Amniotic stem cell (primary cell): Measurements from ENCODE around the gene SUSD1.
A peak's percentile ranks its signal among the peaks of the same experiment; 100 is the strongest.

Source experiments
- DNase-seq: peaks from one replicate; lab custom pipeline; 2025; lab: John Stamatoyannopoulos, UW

Gene SUSD1

GRCh38 chr9:112041536-112042243 is 133.4 kb downstream of the SUSD1 start:
- peak; percentile 89 for DNase-seq

- DNase-seq = no peak
These were observed 133.9 kb downstream of the SUSD1 start for GRCh38 chr9:112041199-112041535.

- no peak for DNase-seq
These were observed 137.1 kb downstream of the SUSD1 start for GRCh38 chr9:112038017-112038408.

- DNase-seq = peak; percentile 44
These were observed 137.6 kb downstream of the SUSD1 start for GRCh38 chr9:112037281-112038016.

GRCh38 chr9:112035166-112035826 is 139.8 kb downstream of the SUSD1 start:
- DNase-seq = no peak

- DNase-seq = no peak
These were observed 140.9 kb downstream of the SUSD1 start for GRCh38 chr9:112034216-112034611.

GRCh38 chr9:112033237-112034215 is 141.6 kb downstream of the SUSD1 start:
- no peak for DNase-seq

GRCh38 chr9:112032743-112033142 is 142.4 kb downstream of the SUSD1 start:
- DNase-seq = peak; percentile 11

GRCh38 chr9:112032009-112032408 is 143.1 kb downstream of the SUSD1 start:
- DNase-seq = no peak

GRCh38 chr9:112031400-112031799 is 143.7 kb downstream of the SUSD1 start:
- DNase-seq = no peak

GRCh38 chr9:112029921-112030444 is 145.1 kb downstream of the SUSD1 start:
- no peak for DNase-seq

GRCh38 chr9:112028242-112029221 is 146.6 kb downstream of the SUSD1 start:
- no peak for DNase-seq

- DNase-seq = no peak
These were observed 149.2 kb downstream of the SUSD1 start for GRCh38 chr9:112025850-112026249.

GRCh38 chr9:112021742-112022141 is 153.4 kb downstream of the SUSD1 start:
- no peak for DNase-seq

GRCh38 chr9:112020680-112021596 is 154.2 kb downstream of the SUSD1 start:
- DNase-seq = peak; percentile 5

GRCh38 chr9:112017878-112018277 is 157.2 kb downstream of the SUSD1 start:
- no peak for DNase-seq

- no peak for DNase-seq
These were observed 159.4 kb downstream of the SUSD1 start for GRCh38 chr9:112015736-112016135.

GRCh38 chr9:112015149-112015548 is 159.9 kb downstream of the SUSD1 start:
- no peak for DNase-seq

- no peak for DNase-seq
These were observed 161.8 kb downstream of the SUSD1 start for GRCh38 chr9:112013266-112013665.
